GF-D8 (cell line): ENCODE data around the gene SCAPER.
A peak's percentile ranks its signal among the peaks of the same experiment; 100 is the strongest.

Experiments
- DNase-seq: peaks from one replicate; lab custom pipeline; 2025; lab: John Stamatoyannopoulos, UW

The SCAPER gene

GRCh38 chr15:76359152-76359551 lies 546.0 kb downstream of the SCAPER start:
- DNase-seq = no peak

- DNase-seq = no peak
Observed at GRCh38 chr15:76358453-76358852, 546.7 kb downstream of the SCAPER start.

DNA sequence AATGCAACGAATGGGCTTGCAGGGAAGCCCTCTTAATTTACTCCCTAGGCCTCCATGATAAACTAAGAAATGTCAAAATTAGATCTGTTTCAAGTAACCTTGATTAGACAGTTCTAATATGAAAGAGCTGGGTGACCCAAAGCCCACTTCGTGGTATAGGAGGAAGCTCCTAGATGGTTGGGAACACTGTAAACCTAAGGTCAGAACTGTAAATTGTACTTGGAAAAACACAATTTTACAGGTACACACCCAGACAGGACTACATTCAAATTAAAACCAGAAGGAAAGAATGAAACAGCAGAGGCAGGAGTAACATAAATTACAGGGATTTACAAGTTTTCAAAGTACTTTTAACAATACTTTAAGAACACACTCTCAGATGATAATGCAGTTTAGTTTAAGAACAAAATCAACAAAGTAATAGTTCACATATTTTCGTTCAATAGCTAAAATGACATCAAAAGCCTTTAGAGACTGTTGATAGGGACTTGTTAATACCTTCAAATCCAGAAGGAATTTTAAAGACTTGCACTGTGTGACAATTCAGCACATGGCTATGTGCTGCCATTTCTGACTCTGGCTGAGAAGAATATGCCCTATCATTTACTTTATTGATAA lies 550.2 kb downstream of the SCAPER start:
- DNase-seq = no peak

GRCh38 chr15:76353903-76354302 lies 551.2 kb downstream of the SCAPER start:
- no peak for DNase-seq

- DNase-seq = no peak
Observed at GRCh38 chr15:76353023-76353577, 552.0 kb downstream of the SCAPER start.

GRCh38 chr15:76349301-76350070 lies 555.7 kb downstream of the SCAPER start:
- no peak for DNase-seq

DNA sequence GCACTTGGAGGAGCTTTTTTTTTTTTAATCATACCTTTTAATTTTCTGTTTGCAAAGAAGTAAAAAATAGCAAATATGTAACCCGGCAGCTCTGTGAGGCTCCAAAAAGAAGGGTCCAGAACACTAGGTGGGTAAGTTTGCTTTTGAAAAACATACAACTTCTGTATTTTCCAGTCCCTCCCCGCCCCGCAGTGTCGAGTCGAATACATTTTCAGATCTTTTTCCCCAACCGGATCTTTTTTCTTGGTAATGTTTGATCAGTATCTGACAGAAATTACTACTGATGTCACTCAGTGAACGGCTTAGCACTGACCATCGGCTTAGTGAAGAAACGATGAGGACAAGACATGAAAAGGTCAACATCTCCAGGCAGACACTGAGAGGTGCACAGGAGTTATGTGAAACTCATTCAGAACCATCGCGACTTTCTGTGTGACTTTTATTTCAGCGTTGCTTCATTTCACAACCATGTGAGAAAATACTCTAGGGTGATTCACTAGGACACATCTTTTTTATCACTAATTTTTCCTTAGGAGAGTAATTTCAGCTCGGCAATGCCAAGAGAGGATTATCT lies 557.6 kb downstream of the SCAPER start:
- no peak for DNase-seq

- no peak for DNase-seq
Observed at GRCh38 chr15:76346669-76347481, 558.3 kb downstream of the SCAPER start.

- DNase-seq = no peak
Observed at GRCh38 chr15:76345880-76346668, 559.1 kb downstream of the SCAPER start.

DNA sequence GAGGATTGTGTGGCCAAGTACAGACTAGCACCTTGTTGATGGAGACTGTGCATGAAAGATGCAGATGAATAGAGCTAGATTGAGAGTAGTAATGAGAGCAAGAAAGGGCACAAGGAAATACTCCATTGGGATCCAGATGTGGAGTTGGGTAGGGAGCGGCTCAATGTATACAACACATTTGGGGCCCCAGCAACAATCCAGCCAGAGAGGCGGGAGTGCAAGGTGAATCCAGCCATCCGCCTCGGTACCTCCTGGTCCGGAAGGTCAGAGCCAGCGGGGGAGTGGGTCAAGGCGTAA lies 559.6 kb downstream of the SCAPER start:
- DNase-seq = no peak

GRCh38 chr15:76344893-76345582 lies 560.1 kb downstream of the SCAPER start:
- no peak for DNase-seq

- no peak for DNase-seq
Observed at GRCh38 chr15:76343313-76343996, 561.7 kb downstream of the SCAPER start.

GRCh38 chr15:76342382-76343201 lies 562.5 kb downstream of the SCAPER start:
- DNase-seq = peak; percentile 63

DNA sequence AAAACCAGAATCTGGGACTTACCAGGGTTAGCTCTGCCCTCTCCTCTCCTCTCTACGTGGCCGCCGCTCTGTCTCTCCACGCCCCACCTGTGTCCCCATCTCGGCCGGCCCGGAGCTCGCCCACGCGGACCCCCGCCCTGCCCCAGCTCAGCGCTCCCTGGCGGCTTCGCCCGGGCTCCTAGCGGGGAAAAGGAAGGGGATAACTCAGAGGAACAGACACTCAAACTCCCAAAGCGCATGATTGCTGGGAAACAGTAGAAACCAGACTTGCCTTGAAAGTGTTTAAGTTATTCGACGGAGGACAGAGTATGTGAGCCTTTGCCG lies 563.1 kb downstream of the SCAPER start:
- no peak for DNase-seq

DNA sequence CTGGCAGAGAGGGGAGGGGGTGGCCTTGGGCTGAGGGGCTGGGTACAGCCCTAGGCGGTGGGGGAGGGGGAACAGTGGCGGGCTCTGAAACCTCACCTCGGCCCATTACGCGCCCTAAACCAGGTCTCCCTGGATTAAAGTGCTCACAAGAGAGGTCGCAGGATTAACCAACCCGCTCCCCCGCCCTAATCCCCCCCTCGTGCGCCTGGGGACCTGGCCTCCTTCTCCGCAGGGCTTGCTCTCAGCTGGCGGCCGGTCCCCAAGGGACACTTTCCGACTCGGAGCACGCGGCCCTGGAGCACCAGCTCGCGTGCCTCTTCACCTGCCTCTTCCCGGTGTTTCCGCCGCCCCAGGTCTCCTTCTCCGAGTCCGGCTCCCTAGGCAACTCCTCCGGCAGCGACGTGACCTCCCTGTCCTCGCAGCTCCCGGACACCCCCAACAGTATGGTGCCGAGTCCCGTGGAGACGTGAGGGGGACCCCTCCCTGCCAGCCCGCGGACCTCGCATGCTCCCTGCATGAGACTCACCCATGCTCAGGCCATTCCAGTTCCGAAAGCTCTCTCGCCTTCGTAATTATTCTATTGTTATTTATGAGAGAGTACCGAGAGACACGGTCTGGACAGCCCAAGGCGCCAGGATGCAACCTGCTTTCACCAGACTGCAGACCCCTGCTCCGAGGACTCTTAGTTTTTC lies 563.6 kb downstream of the SCAPER start:
- no peak for DNase-seq

DNA sequence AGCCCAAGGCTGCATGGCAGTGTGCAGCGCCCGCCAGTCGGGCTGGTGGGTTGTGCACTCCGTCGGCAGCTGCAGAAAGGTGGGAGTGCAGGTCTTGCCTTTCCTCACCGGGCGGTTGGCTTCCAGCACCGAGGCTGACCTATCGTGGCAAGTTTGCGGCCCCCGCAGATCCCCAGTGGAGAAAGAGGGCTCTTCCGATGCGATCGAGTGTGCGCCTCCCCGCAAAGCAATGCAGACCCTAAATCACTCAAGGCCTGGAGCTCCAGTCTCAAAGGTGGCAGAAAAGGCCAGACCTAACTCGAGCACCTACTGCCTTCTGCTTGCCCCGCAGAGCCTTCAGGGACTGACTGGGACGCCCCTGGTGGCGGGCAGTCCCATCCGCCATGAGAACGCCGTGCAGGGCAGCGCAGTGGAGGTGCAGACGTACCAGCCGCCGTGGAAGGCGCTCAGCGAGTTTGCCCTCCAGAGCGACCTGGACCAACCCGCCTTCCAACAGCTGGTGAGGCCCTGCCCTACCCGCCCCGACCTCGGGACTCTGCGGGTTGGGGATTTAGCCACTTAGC lies 564.3 kb downstream of the SCAPER start:
- DNase-seq = peak; percentile 27

DNA sequence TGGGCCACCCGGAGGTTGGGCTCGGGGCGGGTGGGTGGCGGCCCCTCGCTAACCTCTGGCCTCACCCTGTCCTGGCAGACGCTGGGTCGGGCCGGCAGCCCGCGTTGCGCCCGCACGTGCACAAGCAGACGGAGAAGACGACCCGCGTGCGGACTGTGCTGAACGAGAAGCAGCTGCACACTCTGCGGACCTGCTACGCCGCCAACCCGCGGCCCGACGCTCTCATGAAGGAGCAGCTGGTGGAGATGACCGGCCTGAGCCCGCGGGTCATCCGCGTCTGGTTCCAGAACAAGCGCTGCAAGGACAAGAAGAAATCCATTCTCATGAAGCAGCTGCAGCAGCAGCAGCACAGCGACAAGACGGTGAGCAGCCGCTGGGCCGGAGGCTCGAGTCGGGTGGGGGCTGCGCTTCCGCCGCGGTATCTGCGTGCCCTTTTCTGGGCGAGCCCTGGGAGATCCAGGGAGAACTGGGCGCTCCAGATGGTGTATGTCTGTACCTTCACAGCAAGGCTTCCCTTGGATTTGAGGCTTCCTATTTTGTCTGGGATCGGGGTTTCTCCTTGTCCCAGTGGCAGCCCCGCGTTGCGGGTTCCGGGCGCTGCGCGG lies 564.8 kb downstream of the SCAPER start:
- no peak for DNase-seq
